GM12878 (cell line): ENCODE results near the gene ZBTB4. TPM values are rescaled to one million over a fixed set of nuclear protein-coding genes. Genes with fewer than 3 reads are reported as not detected.

Experiments used
- ATAC-seq: fragments of 200-7000 bp; cut with Tn5 transposase; 3 replicates; pipeline ENCODE4 v1.9.1; 2020; ENCODE audit warnings: mild to moderate bottlenecking, moderate library complexity
- BruUV-seq: library from RNA; stranded (reverse); fragments of 400-500 nt; replicated peaks from 2 replicates; lab custom pipeline; 2021; lab: Mats Ljungman, UMichigan
- CTCF ChIA-PET: fragments of 300-600 bp; sonication (Branson Sonifier 250); formaldehyde crosslinking; extraction: SDS; loops from one replicate; lab custom pipeline; 2021; ENCODE audit warnings: inconsistent platforms; lab: Yijun Ruan, JAX
- POLR2A ChIA-PET: fragments of 350-600 bp; formaldehyde crosslinking; extraction: SDS; loops from one replicate; lab custom pipeline; 2021; ENCODE audit warnings: inconsistent platforms; lab: Charles Lee
- RAD21 ChIA-PET: fragments of 300-600 bp; sonication (Branson Sonifier 250); formaldehyde crosslinking; loops from one replicate; lab custom pipeline; 2023; ENCODE audit warnings: antibody characterized with exemption; ENCODE audit not compliant: unreplicated experiment; lab: Charles Lee
- SMC1A ChIA-PET: fragments of 300-600 bp; sonication (Branson Sonifier 250); formaldehyde crosslinking; loops from one replicate; lab custom pipeline; 2023; ENCODE audit not compliant: unreplicated experiment, uncharacterized antibody; lab: Charles Lee
- DNase-seq: peaks from one replicate; pipeline ENCODE4 v3.0.0-alpha.2; 2011; ENCODE audit warnings: low read depth, low spot score
- FAIRE-seq: peaks from 3 replicates; lab custom pipeline; 2011; peaks lifted over from hg19 to GRCh38; lab: Jason Lieb, UNC
- H2AFZ ChIP-seq: 2 replicates; pipeline ENCODE4 v1.6.0; 2011; ENCODE audit warnings: low read depth, low read length, control low read depth; ENCODE audit not compliant: control insufficient read depth
- H3K27ac ChIP-seq: 2 replicates; pipeline ENCODE4 v1.5.1; 2011; ENCODE audit warnings: control low read depth; ENCODE audit not compliant: control insufficient read depth, insufficient read depth
- H3K27me3 ChIP-seq, 2 experiments: replicated peaks in 1 of 2; 2 replicates each; pipeline versions ENCODE4 v1.6.0 to v1.6.1; 2011; ENCODE audit warnings: low read length in 1 of 2; ENCODE audit not compliant: control insufficient read depth in 2 of 2, insufficient read depth in 2 of 2
- H3K36me3 ChIP-seq, 2 experiments: 2 replicates each; pipeline ENCODE4 v1.5.1; 2011; ENCODE audit warnings: low read length in 1 of 2; ENCODE audit not compliant: control insufficient read depth in 2 of 2, insufficient read depth in 2 of 2
- H3K4me1 ChIP-seq: 2 replicates; pipeline ENCODE4 v1.6.1; 2011; ENCODE audit warnings: mild to moderate bottlenecking, low read length, moderate library complexity, mixed read lengths; ENCODE audit not compliant: control insufficient read depth, insufficient read depth
- H3K4me2 ChIP-seq: 2 replicates; pipeline ENCODE4 v1.6.0; 2011; ENCODE audit warnings: control low read depth; ENCODE audit not compliant: control insufficient read depth, insufficient read depth
- H3K4me3 ChIP-seq: fragments of 200-600 bp; sonication (generic); 2 replicates; pipeline ENCODE4 v1.5.1; 2016
- H3K79me2 ChIP-seq: 2 replicates; pipeline ENCODE4 v1.6.0; 2011; ENCODE audit warnings: low read length; ENCODE audit not compliant: control insufficient read depth, insufficient read depth
- H3K9ac ChIP-seq: 2 replicates; pipeline ENCODE4 v1.8.0; 2011; ENCODE audit warnings: low read length, control low read depth, mixed read lengths; ENCODE audit not compliant: control insufficient read depth, insufficient read depth
- H3K9me3 ChIP-seq: replicated peaks from 3 replicates; pipeline ENCODE4 v1.5.1; 2011; ENCODE audit warnings: mild to moderate bottlenecking, low read length; ENCODE audit not compliant: control insufficient read depth, insufficient read depth
- H4K20me1 ChIP-seq: 2 replicates; pipeline ENCODE4 v1.6.0; 2011; ENCODE audit not compliant: control insufficient read depth, insufficient read depth
- BACH1 ChIP-seq: fragments of 450-650 bp; IDR thresholded peaks from 2 replicates; pipeline ENCODE4 v1.6.1; 2017; ENCODE audit warnings: mild to moderate bottlenecking, borderline replicate concordance
- ESRRA ChIP-seq: IDR thresholded peaks from 2 replicates; pipeline ENCODE4 v1.6.1; 2012; ENCODE audit warnings: mild to moderate bottlenecking, low read length, improper control_type of control experiment
- HDGF ChIP-seq: fragments of 450-650 bp; IDR thresholded peaks from 2 replicates; pipeline ENCODE4 v1.6.1; 2016; ENCODE audit warnings: antibody characterized with exemption
- KLF5 ChIP-seq: fragments of 450-650 bp; IDR thresholded peaks from 2 replicates; pipeline ENCODE4 v1.6.1; 2014; ENCODE audit warnings: mild to moderate bottlenecking; ENCODE audit not compliant: partially characterized antibody
- POLR2A ChIP-seq: IDR thresholded peaks from 2 replicates; pipeline ENCODE4 v1.6.1; 2011; ENCODE audit warnings: low read depth, mild to moderate bottlenecking, low read length
- PRDM15 ChIP-seq: fragments of 450-650 bp; formaldehyde crosslinking; IDR thresholded peaks from 2 replicates; pipeline ENCODE4 v1.4.0; 2020; ENCODE audit warnings: mild to moderate bottlenecking, moderate library complexity
- RAD51 ChIP-seq: fragments of 450-650 bp; IDR thresholded peaks from 2 replicates; pipeline ENCODE4 v1.6.1; 2016; ENCODE audit warnings: moderate library complexity, mild to moderate bottlenecking, inconsistent platforms
- TCF3 ChIP-seq: IDR thresholded peaks from 2 replicates; pipeline ENCODE4 v1.6.1; 2012; ENCODE audit warnings: low read depth, mild to moderate bottlenecking, low read length, borderline replicate concordance; ENCODE audit not compliant: insufficient read depth
- ZBED1 ChIP-seq: IDR thresholded peaks from 2 replicates; pipeline ENCODE4 v1.6.1; 2016; ENCODE audit warnings: borderline replicate concordance
- WGBS: methylation state at CpG from one replicate; pipeline ENCODE4 v1.1.6; 2016; ENCODE audit warnings: low lambda C conversion rate; ENCODE audit not compliant: insufficient replicate concordance, insufficient coverage; ENCODE audit errors: missing lambda C conversion rate; 5-methylcytosine and 5-hydroxymethylcytosine counted together
- in situ Hi-C: fragments of 300-500 bp; cut with MboI; formaldehyde crosslinking; loops from 9 replicates; pipeline ENCODE4 v1.14.3; 2018; ENCODE audit warnings: mixed read lengths
- intact Hi-C: fragments of 100-400 bp; cut with micrococcal nuclease; formaldehyde crosslinking; loops from one replicate; pipeline ENCODE4 v1.14.2; 2022; ENCODE audit not compliant: unreplicated experiment
- polyA plus RNA-seq, 11 experiments: library from polyadenylated mRNA; depleted of rRNA in 4 of 11; unstranded in 6 of 11; stranded (reverse) in 5 of 11; fragments of >200 nt; fragmentation: Nextera tagmentation in 4 of 11; fragmentation: Illumina TruSeq in 1 of 11; extraction: Ambion mirVana in 4 of 11; extraction: Trizol in 1 of 11; gene quantifications; 1 replicate in 1 of 11; 2 replicates in 10 of 11; pipeline versions ENCODE4 v1.2.1 to v1.2.3, GENCODE V29; 2011 to 2016; ENCODE audit warnings: inconsistent platforms in 2 of 11, missing spikeins in 2 of 11, low read depth in 1 of 11
- total RNA-seq, 4 experiments: library from RNA; depleted of rRNA in 3 of 4; stranded (reverse); fragments of >200 nt in 3 of 4; fragmentation: Illumina TruSeq in 1 of 4; extraction: Trizol in 1 of 4; gene quantifications; 2 replicates each; pipeline versions ENCODE4 v1.2.1 to v1.2.3, GENCODE V29; 2013 to 2021

The ZBTB4 gene
- total and polyA plus RNA-seq, 10 of the 15 experiments (the other 5 are each of a cell fraction or from before 2014, with no cell fraction given), result 2.0 to 14.9 (median 6.9) TPM

GRCh38 chr17:7477392-7478275 lies 1.8 kb downstream of the ZBTB4 start:
- Histone ChIP-seq H3K4me3 (peak overlapping the region; percentile 89), H2AFZ (no peak overlapping the region), H3K9ac (no peak overlapping the region), H3K9me3 (no peaks in the 10 kb centered on the region), H4K20me1 (peaks cover 2% of the 10 kb centered on the region; the same call in 1 of the 2 replicates), H3K4me2 (peak overlapping the region; percentile 87), H3K27ac (no peak overlapping the region; the same call in 1 of the 2 replicates), H3K36me3 (no peaks in the 10 kb centered on the region), H3K79me2 (peaks cover 31% of the 10 kb centered on the region), H3K4me1 (peaks cover 11% of the 10 kb centered on the region), H3K27me3 (no peaks in the 10 kb centered on the region)
- BruUV-seq, result no TSS peak
- no peak for DNase-seq
- RAD21 ChIA-PET, result interaction anchor here (1.1 to 1.2 kb wide), 2 partner anchors 11 to 38 kb away, joined by 3 to 4 read pairs; no protein-coding TSS in a partner anchor
- SMC1A ChIA-PET, result interaction anchor here (2.0 kb wide), 1 partner anchor 25 kb away, joined by 4 read pairs; no protein-coding TSS in a partner anchor
- intact Hi-C loops, result no loop called here
- CTCF ChIA-PET, result interaction anchor here (1.1 to 6.2 kb wide), 4 partner anchors 10 to 122 kb away, joined by 3 to 17 read pairs (median 7); partner anchors contain the start of genes SENP3 and TMEM102
- POLR2A ChIA-PET, result interaction anchor here (0.5 to 3.2 kb wide), 7 partner anchors 8 to 391 kb away, joined by 3 to 18 read pairs (median 7); partner anchors contain the start of genes TMEM102 and TMEM256
- in situ Hi-C loops, result no loop called here
- FAIRE-seq, result no peak
- no peak for ATAC-seq
- WGBS, result 80% methylated on average over 26 of the region's 26 CpGs
- TF ChIP-seq ZBED1 (no peak), HDGF (peak; percentile 18; the same call in 1 of the 2 replicates), POLR2A (0 out of 2 replicates have a peak, but pooled peaks have one; percentile 27)

DNA sequence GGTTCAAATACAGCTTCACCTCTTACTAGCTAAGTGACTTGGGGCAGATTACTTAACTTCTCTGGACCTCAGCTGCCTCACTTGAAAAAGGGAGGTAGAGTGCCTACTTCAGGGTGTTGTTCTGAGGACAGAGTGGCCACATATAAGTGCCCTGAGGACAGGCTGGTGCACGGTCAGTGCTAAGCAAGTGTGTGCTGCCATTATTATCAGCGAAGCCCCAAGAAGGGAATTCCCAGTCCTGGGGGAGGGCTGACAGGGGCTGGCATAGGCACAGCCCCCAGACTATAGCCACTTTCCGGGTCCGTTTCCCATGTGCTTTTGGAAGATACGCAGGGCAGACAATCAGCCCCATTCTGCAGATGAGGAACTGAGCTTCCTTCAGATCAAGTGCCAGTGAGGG lies 2.5 kb downstream of the ZBTB4 start:
- no peaks in the 10 kb centered on the region for H3K9me3 ChIP-seq
- no peaks in the 10 kb centered on the region for H3K36me3 ChIP-seq
- ATAC-seq (no peak), FAIRE-seq (no peak), DNase-seq (no peak)
- no TSS peak for BruUV-seq
- H3K27ac ChIP-seq, result no peak overlapping the region
- in situ Hi-C loops, result no loop called here
- CTCF ChIA-PET, result interaction anchor here (0.8 to 6.2 kb wide), 6 partner anchors 10 to 121 kb away, joined by 3 to 17 read pairs (median 4); partner anchors contain the start of genes SENP3 and TMEM102
- H2AFZ ChIP-seq, result no peak overlapping the region
- no peak overlapping the region for H3K4me3 ChIP-seq
- peaks cover 11% of the 10 kb centered on the region for H3K4me1 ChIP-seq
- RAD21 ChIA-PET, result interaction anchor here (0.7 to 1.2 kb wide), 4 partner anchors 12 to 114 kb away, joined by 3 to 4 read pairs (median 3); no protein-coding TSS in a partner anchor
- intact Hi-C loops, result no loop called here
- SMC1A ChIA-PET, result interaction anchor here (0.9 to 2.0 kb wide), 4 partner anchors 12 to 41 kb away, joined by 3 to 5 read pairs (median 4); partner anchors contain the start of gene TMEM102
- peaks cover 2% of the 10 kb centered on the region; the same call in 1 of the 2 replicates for H4K20me1 ChIP-seq
- POLR2A ChIA-PET, result interaction anchor here (0.5 to 2.1 kb wide), 5 partner anchors 8 to 41 kb away, joined by 3 to 9 read pairs (median 7); partner anchors contain the start of gene TMEM102
- 94% methylated on average over 5 of the region's 5 CpGs for WGBS
- H3K9ac ChIP-seq, result no peak overlapping the region
- H3K27me3 ChIP-seq, result no peaks in the 10 kb centered on the region
- H3K79me2 ChIP-seq, result peaks cover 31% of the 10 kb centered on the region
- peak overlapping the region; percentile 87 for H3K4me2 ChIP-seq
- TF ChIP-seq TCF3, result no peak
- TF ChIP-seq BACH1, result no peak
- TF ChIP-seq PRDM15 (CRISPR knock-in tag), result no peak
- no peak for TF ChIP-seq RAD51
- TF ChIP-seq ESRRA, result no peak
- TF ChIP-seq KLF5, result no peak
